Rectal smooth muscle tissue (tissue), 1 donor: Measurements from ENCODE around the gene MUCL3.

Source experiments
- H3K27ac ChIP-seq: one replicate; pipeline ENCODE4 v1.7.0; 2013; ENCODE audit warnings: low read depth, low read length, inconsistent platforms
- H3K27me3 ChIP-seq: one replicate; pipeline ENCODE4 v1.7.0; 2013; ENCODE audit warnings: low read length; ENCODE audit not compliant: control insufficient read depth, insufficient read depth
- H3K36me3 ChIP-seq: one replicate; pipeline ENCODE4 v1.7.0; 2013; ENCODE audit warnings: low read length; ENCODE audit not compliant: control insufficient read depth, insufficient read depth
- H3K4me1 ChIP-seq: one replicate; pipeline ENCODE4 v1.7.0; 2013; ENCODE audit warnings: low read length; ENCODE audit not compliant: control insufficient read depth, insufficient read depth
- H3K4me3 ChIP-seq: one replicate; pipeline ENCODE4 v1.7.0; 2013; ENCODE audit warnings: low read length
- H3K9ac ChIP-seq: one replicate; pipeline ENCODE4 v1.7.0; 2013; ENCODE audit warnings: low read length

The MUCL3 gene, protein sequence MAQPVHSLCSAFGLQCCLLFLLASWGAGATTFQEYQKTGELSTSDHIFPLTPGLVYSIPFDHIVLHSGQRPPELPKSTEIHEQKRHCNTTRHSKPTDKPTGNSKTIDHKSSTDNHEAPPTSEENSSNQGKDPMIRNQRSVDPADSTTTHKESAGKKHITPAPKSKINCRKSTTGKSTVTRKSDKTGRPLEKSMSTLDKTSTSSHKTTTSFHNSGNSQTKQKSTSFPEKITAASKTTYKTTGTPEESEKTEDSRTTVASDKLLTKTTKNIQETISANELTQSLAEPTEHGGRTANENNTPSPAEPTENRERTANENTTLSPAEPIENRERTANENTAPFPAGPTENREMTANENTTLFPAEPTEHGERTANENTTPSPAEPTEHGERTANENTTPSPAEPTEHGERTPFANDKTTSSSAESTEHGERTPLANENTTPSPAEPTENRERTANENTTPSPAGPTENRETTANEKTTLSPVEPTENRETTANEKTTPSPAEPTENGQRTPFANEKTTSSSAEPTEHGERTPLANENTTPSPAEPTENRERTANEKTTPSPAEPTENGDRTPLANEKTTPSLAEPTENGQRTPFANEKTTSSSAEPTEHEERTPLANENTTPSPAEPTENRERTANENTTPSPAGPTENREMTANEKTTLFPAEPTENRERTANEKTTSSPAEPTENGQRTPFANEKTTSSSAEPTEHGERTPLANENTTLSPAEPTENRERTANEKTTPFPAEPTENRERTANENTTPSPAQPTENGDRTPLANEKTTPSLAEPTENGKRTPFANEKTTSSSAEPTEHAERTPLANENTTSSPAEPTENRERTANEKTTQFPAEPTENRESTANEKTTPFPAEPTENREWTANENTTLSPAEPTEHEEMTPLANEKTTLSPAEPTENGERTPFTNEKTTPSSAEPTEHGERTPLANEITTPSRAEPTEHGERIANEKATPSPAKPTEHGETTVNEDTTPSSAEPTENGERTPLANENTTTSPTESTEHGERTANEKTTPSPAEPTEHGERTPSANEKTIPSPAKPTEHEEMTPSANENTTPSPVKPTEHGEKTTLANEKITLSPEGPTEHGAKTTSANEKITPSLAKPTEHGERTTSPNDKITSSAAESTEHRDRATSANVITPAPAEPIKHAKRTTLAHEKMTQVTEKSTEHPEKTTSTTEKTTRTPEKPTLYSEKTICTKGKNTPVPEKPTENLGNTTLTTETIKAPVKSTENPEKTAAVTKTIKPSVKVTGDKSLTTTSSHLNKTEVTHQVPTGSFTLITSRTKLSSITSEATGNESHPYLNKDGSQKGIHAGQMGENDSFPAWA (N-terminal part only)

DNA sequence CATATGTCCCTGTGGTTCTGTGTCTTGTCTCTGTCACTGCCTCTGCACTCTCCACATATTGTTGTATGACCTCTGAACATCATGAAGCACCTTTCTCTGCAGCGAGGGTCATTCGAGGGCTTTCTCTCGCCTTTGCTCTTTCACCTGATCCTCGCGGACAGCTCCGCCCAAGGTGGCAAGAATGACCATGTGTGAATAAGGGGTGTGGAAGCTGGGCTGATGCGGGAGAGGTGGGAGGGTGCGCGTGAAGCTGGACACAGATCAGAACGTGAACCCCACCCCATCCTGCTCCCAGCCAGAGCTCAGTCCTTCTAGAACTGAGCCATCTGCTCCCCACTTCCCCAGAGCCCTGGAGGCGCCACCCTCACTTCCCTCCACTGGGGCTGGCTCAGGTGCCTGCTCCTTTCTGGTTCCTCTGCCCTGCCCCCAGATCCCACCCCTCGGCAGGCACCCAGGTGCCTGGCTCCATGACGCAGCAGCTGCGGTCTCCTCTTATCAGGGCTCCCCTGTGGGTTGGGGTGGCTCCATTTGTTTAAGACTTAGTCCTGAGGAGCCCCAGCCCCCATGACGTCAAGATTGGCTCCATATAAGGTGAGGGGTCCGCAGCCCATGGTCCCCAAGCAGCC, at the start of gene MUCL3:
Gene MUCL3, plus strand, starts transcription at position 613 of the 626 bp plus-strand sequence. CDS start 27 bp downstream, outside the sequence.
- Histone ChIP-seq H3K27me3 (peaks cover 5% of the 10 kb centered on the region), H3K27ac (no peak within 1 kb of the TSS), H3K9ac (no peak within 1 kb of the TSS), H3K36me3 (no peaks in the 10 kb centered on the region), H3K4me3 (no peak within 1 kb of the TSS), H3K4me1 (no peaks in the 10 kb centered on the region)

DNA sequence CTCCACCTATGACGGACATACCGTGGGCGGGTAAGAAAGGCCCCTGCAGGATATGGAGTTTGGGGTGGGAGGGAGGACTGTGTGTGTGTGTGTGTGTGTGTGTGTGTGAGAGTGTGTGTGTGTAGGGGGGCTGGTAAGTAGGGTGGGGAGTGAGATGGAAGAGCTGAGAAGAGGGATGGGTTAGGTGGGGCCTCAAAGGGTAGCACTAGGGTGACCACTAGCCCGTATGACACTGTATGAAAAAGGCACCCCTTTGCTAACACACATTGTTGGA, 49.4 kb upstream of the MUCL3 start:
- H3K36me3 ChIP-seq, result peaks cover 50% of the 10 kb centered on the region
- peaks cover 11% of the 10 kb centered on the region for H3K4me1 ChIP-seq
- no peak overlapping the region for H3K4me3 ChIP-seq
- H3K27me3 ChIP-seq, result no peaks in the 10 kb centered on the region
- H3K9ac ChIP-seq, result no peak overlapping the region
- no peak overlapping the region for H3K27ac ChIP-seq

DNA sequence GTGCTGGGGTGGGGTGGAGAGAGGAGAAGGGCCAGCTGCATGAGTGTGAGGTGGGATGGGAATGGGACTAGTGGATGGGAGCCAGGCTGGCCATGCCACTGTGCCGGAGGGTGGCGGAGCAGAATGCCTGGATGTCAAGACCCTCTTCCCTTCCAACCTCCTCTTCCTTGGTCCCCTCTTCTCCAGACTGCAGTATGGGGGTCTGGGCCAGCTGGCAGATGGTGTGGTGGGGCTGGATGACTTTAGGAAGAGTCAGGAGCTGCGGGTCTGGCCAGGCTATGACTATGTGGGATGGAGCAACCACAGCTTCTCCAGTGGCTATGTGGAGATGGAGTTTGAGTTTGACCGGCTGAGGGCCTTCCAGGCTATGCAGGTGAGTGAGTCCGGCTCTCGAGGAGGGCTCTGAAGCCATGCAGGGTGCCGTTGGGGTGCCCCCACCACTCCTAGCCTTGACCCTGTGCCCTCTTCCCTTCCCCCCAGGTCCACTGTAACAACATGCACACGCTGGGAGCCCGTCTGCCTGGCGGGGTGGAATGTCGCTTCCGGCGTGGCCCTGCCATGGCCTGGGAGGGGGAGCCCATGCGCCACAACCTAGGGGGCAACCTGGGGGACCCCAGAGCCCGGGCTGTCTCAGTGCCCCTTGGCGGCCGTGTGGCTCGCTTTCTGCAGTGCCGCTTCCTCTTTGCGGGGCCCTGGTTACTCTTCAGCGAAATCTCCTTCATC, 48.8 kb upstream of the MUCL3 start:
- Histone ChIP-seq H3K27me3 (no peaks in the 10 kb centered on the region), H3K4me3 (no peak overlapping the region), H3K36me3 (peaks cover 50% of the 10 kb centered on the region), H3K4me1 (peaks cover 5% of the 10 kb centered on the region), H3K27ac (no peak overlapping the region), H3K9ac (no peak overlapping the region)

DNA sequence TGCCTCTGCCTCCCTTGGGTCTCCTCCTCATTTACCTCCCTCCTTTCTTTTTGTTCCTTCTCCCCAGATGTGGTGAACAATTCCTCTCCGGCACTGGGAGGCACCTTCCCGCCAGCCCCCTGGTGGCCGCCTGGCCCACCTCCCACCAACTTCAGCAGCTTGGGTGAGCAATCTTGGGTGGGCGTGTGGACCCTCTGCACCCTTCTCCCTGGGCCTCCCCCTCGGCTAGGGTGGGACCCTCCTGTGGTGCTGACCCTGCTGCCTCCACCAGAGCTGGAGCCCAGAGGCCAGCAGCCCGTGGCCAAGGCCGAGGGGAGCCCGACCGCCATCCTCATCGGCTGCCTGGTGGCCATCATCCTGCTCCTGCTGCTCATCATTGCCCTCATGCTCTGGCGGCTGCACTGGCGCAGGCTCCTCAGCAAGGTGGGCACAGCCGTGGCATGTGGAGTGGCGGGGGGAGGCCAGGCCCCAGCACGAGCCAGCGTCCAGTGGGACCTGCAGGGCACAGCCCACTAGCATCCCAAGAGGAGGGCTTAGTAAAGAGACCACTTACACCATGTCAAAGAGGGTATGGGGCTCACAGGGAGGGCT, 47.7 kb upstream of the MUCL3 start:
- Histone ChIP-seq H3K36me3 (peaks cover 55% of the 10 kb centered on the region), H3K4me3 (no peak overlapping the region), H3K27me3 (no peaks in the 10 kb centered on the region), H3K9ac (no peak overlapping the region), H3K27ac (no peak overlapping the region), H3K4me1 (peaks cover 5% of the 10 kb centered on the region)

DNA sequence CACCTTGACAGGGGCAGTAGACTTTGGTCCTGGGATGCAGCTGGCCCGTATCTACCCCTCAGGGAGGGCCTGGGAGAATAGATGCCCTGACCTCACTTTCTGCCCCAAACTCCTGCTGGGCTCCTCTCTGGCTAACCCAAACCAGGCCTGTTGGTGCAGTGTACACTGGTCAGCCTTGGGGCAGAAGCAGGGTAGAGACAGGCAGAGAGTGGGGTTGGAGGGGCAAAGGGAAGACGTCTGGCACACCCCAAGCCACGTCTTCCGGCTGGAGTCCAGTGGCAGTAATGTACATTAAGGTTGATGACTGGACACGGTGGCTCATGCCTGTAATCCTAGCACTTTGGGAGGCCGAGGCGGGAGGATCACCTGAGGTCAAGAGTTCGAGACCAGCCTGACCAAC, 47.1 kb upstream of the MUCL3 start:
- Histone ChIP-seq H3K36me3 (peaks cover 61% of the 10 kb centered on the region), H3K9ac (no peak overlapping the region), H3K4me3 (no peak overlapping the region), H3K27ac (no peak overlapping the region), H3K4me1 (peaks cover 5% of the 10 kb centered on the region), H3K27me3 (no peaks in the 10 kb centered on the region)

DNA sequence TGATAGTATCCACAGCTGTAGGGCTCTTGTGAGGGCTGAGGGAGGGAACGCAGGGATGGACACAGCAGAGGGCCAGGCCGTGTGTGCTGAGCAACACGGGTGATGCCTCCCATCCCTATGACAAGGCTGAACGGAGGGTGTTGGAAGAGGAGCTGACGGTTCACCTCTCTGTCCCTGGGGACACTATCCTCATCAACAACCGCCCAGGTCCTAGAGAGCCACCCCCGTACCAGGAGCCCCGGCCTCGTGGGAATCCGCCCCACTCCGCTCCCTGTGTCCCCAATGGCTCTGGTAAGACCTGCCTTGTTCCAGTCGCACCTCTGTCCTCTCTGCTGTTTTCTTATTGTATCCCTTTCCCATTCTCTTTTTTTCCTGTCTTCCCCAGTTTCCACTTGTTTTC, 46.4 kb upstream of the MUCL3 start:
- H3K4me3 ChIP-seq, result no peak overlapping the region
- peaks cover 68% of the 10 kb centered on the region for H3K36me3 ChIP-seq
- no peak overlapping the region for H3K27ac ChIP-seq
- H3K27me3 ChIP-seq, result no peaks in the 10 kb centered on the region
- no peak overlapping the region for H3K9ac ChIP-seq
- peaks cover 5% of the 10 kb centered on the region for H3K4me1 ChIP-seq

DNA sequence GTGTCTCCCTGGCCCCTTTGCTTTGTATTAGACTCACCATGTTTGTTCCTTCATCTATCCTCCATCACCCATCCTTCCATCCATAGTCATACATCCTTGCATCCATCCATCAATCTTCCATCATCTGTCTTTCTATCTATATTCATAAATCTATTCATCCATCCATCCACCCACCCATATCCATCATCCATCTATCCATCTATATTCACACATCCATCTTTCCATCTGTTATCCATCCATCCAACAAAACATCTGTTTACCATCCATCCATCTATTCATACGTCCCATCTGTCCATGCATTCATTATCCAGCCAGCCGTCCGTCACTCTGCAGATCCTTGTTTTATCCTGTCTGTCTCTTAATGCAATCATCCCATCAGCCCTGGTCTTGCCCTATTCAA, 45.8 kb upstream of the MUCL3 start:
- Histone ChIP-seq H3K36me3 (peaks cover 65% of the 10 kb centered on the region), H3K4me3 (no peak overlapping the region), H3K27ac (no peak overlapping the region), H3K9ac (no peak overlapping the region), H3K27me3 (no peaks in the 10 kb centered on the region), H3K4me1 (peaks cover 4% of the 10 kb centered on the region)

DNA sequence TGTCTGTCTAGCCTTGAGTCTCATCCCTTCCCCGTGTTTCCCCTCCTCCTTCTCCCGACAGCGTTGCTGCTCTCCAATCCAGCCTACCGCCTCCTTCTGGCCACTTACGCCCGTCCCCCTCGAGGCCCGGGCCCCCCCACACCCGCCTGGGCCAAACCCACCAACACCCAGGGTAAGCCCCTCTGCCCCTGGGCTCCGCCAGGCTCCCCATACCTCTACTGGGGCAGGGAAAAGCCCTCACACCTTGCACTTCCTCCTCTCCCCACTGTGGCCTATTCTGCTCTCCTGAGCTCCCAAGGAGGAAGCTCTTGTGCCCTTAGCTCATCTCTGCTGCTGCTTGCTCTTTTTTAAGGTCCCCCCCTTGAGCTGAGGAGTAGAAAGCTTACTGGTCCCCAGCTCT, 45.4 kb upstream of the MUCL3 start:
- H3K27me3 ChIP-seq, result no peaks in the 10 kb centered on the region
- peaks cover 2% of the 10 kb centered on the region for H3K4me1 ChIP-seq
- no peak overlapping the region for H3K9ac ChIP-seq
- peaks cover 62% of the 10 kb centered on the region for H3K36me3 ChIP-seq
- H3K4me3 ChIP-seq, result no peak overlapping the region
- H3K27ac ChIP-seq, result no peak overlapping the region

DNA sequence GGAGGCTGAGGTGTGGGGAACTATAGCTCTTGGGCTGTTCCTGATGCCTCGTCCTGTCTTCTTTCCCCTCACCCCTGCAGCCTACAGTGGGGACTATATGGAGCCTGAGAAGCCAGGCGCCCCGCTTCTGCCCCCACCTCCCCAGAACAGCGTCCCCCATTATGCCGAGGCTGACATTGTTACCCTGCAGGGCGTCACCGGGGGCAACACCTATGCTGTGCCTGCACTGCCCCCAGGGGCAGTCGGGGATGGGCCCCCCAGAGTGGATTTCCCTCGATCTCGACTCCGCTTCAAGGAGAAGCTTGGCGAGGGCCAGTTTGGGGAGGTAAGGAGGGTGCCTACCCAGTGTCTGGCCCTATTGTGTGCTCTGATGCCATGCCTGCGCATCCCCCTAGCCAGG, 44.2 kb upstream of the MUCL3 start:
- Histone ChIP-seq H3K36me3 (peaks cover 54% of the 10 kb centered on the region), H3K4me1 (no peaks in the 10 kb centered on the region), H3K9ac (no peak overlapping the region), H3K4me3 (no peak overlapping the region), H3K27me3 (no peaks in the 10 kb centered on the region), H3K27ac (no peak overlapping the region)

DNA sequence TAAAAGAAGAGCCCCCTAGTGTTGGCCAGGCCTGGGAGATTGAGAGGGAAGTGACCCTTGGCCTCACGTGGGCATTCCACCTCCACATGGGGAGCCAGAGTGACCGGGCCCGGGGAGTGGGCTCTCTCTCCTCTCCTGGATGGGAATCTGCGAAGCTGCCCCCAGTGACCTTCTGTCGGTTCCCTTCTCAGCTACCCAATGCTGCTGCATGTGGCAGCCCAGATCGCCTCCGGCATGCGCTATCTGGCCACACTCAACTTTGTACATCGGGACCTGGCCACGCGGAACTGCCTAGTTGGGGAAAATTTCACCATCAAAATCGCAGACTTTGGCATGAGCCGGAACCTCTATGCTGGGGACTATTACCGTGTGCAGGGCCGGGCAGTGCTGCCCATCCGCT, 42.9 kb upstream of the MUCL3 start:
- no peaks in the 10 kb centered on the region for H3K4me1 ChIP-seq
- H3K27me3 ChIP-seq, result no peaks in the 10 kb centered on the region
- H3K4me3 ChIP-seq, result no peak overlapping the region
- H3K9ac ChIP-seq, result no peak overlapping the region
- H3K36me3 ChIP-seq, result peaks cover 44% of the 10 kb centered on the region
- no peak overlapping the region for H3K27ac ChIP-seq

DNA sequence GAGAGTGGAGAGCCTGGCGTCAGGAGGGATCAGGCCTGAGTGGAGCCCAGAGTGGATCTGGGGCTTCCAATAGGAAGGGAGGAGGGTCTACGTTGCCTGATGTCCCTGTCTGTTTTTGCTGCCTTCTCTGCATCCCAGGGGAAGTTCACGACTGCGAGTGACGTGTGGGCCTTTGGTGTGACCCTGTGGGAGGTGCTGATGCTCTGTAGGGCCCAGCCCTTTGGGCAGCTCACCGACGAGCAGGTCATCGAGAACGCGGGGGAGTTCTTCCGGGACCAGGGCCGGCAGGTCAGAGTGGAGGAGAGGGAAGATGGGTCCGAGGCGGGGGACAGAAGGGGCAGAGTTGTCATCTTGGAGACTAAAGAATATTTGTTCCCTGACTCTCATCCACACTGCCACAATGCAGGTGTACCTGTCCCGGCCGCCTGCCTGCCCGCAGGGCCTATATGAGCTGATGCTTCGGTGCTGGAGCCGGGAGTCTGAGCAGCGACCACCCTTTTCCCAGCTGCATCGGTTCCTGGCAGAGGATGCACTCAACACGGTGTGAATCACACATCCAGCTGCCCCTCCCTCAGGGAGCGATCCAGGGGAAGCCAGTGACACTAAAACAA, 41.9 kb upstream of the MUCL3 start:
- no peaks in the 10 kb centered on the region for H3K27me3 ChIP-seq
- H3K27ac ChIP-seq, result no peak overlapping the region
- H3K36me3 ChIP-seq, result peaks cover 40% of the 10 kb centered on the region
- H3K9ac ChIP-seq, result no peak overlapping the region
- no peaks in the 10 kb centered on the region for H3K4me1 ChIP-seq
- H3K4me3 ChIP-seq, result no peak overlapping the region
